HepG2 (cell line): ENCODE results near the gene RNF213. TPM values are rescaled to one million over a fixed set of nuclear protein-coding genes. Genes with fewer than 3 reads are reported as not detected.
A peak's percentile ranks its signal among the peaks of the same experiment; 100 is the strongest.

Experiments used
- ATAC-seq: fragments of 200-7000 bp; cut with Tn5 transposase; 3 replicates; pipeline ENCODE4 v1.9.1; 2020; ENCODE audit warnings: mild to moderate bottlenecking, moderate library complexity
- BruUV-seq: library from RNA; stranded (reverse); fragments of 400-500 nt; replicated peaks from 2 replicates; lab custom pipeline; 2021; lab: Mats Ljungman, UMichigan
- CTCF ChIA-PET: fragments of 300-600 bp; formaldehyde crosslinking; extraction: SDS; loops from one replicate; lab custom pipeline; 2021; ENCODE audit warnings: low total read pairs, inconsistent platforms, low intra/inter-chr PET ratio; lab: Yijun Ruan, JAX
- POLR2A ChIA-PET: fragments of 350-600 bp; sonication (Branson Sonifier 250); formaldehyde crosslinking; loops from one replicate; lab custom pipeline; 2020; ENCODE audit warnings: antibody characterized with exemption, inconsistent platforms; lab: Yijun Ruan, JAX
- DNase-seq: peaks from one replicate; pipeline ENCODE4 v3.0.0-alpha.2; 2015; ENCODE audit warnings: low spot score
- FAIRE-seq: peaks from 3 replicates; lab custom pipeline; 2011; peaks lifted over from hg19 to GRCh38; lab: Jason Lieb, UNC
- H2AFZ ChIP-seq: one replicate; pipeline ENCODE4 v1.6.1; 2011; ENCODE audit warnings: low read length, inconsistent platforms
- H3K27ac ChIP-seq: fragments of 300-600 bp; 3 replicates; pipeline ENCODE4 v1.8.0; 2011; ENCODE audit warnings: mixed run types, mild to moderate bottlenecking, mixed read lengths, low read length, inconsistent platforms; ENCODE audit not compliant: insufficient read depth; ENCODE audit errors: extremely low read length
- H3K27me3 ChIP-seq, 2 experiments: fragments of 200-600 bp in 1 of 2; 2 replicates in 1 of 2; 3 replicates in 1 of 2; pipeline versions ENCODE4 v1.6.0 to v1.8.0; 2011; ENCODE audit warnings: low read length in 2 of 2, mild to moderate bottlenecking in 2 of 2, moderate library complexity in 2 of 2, inconsistent platforms in 1 of 2; ENCODE audit not compliant: insufficient read depth in 2 of 2, control insufficient read depth in 1 of 2
- H3K36me3 ChIP-seq, 2 experiments: fragments of 200-600 bp in 1 of 2; replicated peaks in 1 of 2; 2 replicates in 1 of 2; 3 replicates in 1 of 2; pipeline versions ENCODE4 v1.5.1 to v1.8.0; 2011; ENCODE audit warnings: low read length in 2 of 2, inconsistent platforms in 1 of 2; ENCODE audit not compliant: insufficient read depth in 2 of 2, control insufficient read depth in 1 of 2
- H3K4me1 ChIP-seq: 2 replicates; pipeline ENCODE4 v1.5.1; 2012; ENCODE audit warnings: low read length, inconsistent platforms; ENCODE audit not compliant: insufficient read depth
- H3K4me2 ChIP-seq: 2 replicates; pipeline ENCODE4 v1.6.0; 2011; ENCODE audit warnings: low read depth, low read length, inconsistent platforms
- H3K4me3 ChIP-seq, 3 experiments: fragments of 200-600 bp in 1 of 3; sonication (generic), shearing (Covaris generic) in 1 of 3; replicated peaks in 1 of 3; 2 replicates each; pipeline ENCODE4 v1.5.1; 2011 to 2016; ENCODE audit warnings: low read length in 3 of 3, inconsistent platforms in 2 of 3, low read depth in 2 of 3, mild to moderate bottlenecking in 2 of 3, control low read depth in 1 of 3, mixed read lengths in 1 of 3; ENCODE audit not compliant: insufficient read depth in 1 of 3
- H3K79me2 ChIP-seq: one replicate; pipeline ENCODE4 v1.6.1; 2011; ENCODE audit warnings: low read length, inconsistent platforms; ENCODE audit not compliant: insufficient read depth
- H3K9ac ChIP-seq: 2 replicates; pipeline ENCODE4 v1.6.0; 2011; ENCODE audit warnings: mild to moderate bottlenecking, low read depth, low read length, inconsistent platforms; ENCODE audit not compliant: insufficient read depth
- H3K9me3 ChIP-seq: 2 replicates; pipeline ENCODE4 v1.5.1; 2012; ENCODE audit warnings: mild to moderate bottlenecking, low read length
- H4K20me1 ChIP-seq: 2 replicates; pipeline ENCODE4 v1.6.0; 2011; ENCODE audit warnings: inconsistent platforms, mild to moderate bottlenecking, low read length, moderate library complexity; ENCODE audit not compliant: insufficient read depth
- BRD4 ChIP-seq: sonication (generic); formaldehyde crosslinking; IDR thresholded peaks from 2 replicates; pipeline ENCODE4 v1.4.0; 2020; ENCODE audit warnings: missing genetic modification reagents
- FOXP1 ChIP-seq, 2 experiments: fragments of 450-650 bp in 1 of 2; IDR thresholded peaks; 2 replicates each; pipeline ENCODE4 v1.6.1; 2017 to 2018; ENCODE audit warnings: antibody characterized with exemption in 1 of 2
- GATAD2A ChIP-seq: IDR thresholded peaks from 2 replicates; pipeline ENCODE4 v1.6.1; 2016
- GLI4 ChIP-seq: sonication (generic); formaldehyde crosslinking; IDR thresholded peaks from 2 replicates; pipeline ENCODE4 v1.5.1; 2020; ENCODE audit warnings: missing genetic modification reagents, mild to moderate bottlenecking, moderate library complexity, borderline replicate concordance
- HDAC1 ChIP-seq: sonication (generic); formaldehyde crosslinking; IDR thresholded peaks from 2 replicates; pipeline ENCODE4 v1.5.1; 2020; ENCODE audit warnings: mild to moderate bottlenecking, missing genetic modification reagents
- MATR3 ChIP-seq: sonication (generic); formaldehyde crosslinking; IDR thresholded peaks from 2 replicates; pipeline ENCODE4 v1.4.0; 2020; ENCODE audit warnings: missing genetic modification reagents
- MEF2D ChIP-seq: sonication (generic); formaldehyde crosslinking; IDR thresholded peaks from 2 replicates; pipeline ENCODE4 v1.5.1; 2020; ENCODE audit warnings: mild to moderate bottlenecking, missing genetic modification reagents
- NFRKB ChIP-seq: fragments of 450-650 bp; IDR thresholded peaks from 2 replicates; pipeline ENCODE4 v1.6.1; 2017
- PAX8 ChIP-seq: sonication (generic); formaldehyde crosslinking; IDR thresholded peaks from 2 replicates; pipeline ENCODE4 v1.8.0; 2022; ENCODE audit warnings: mild to moderate bottlenecking, missing genetic modification reagents, borderline replicate concordance
- TEAD2 ChIP-seq: sonication (generic); formaldehyde crosslinking; IDR thresholded peaks from 2 replicates; pipeline ENCODE4 v1.9.0; 2021; ENCODE audit warnings: missing genetic modification reagents
- ZBTB4 ChIP-seq: sonication (generic); formaldehyde crosslinking; IDR thresholded peaks from 2 replicates; pipeline ENCODE4 v1.4.0; 2020; ENCODE audit warnings: missing genetic modification reagents, mild to moderate bottlenecking, borderline replicate concordance
- ZFP1 ChIP-seq: IDR thresholded peaks from 2 replicates; pipeline ENCODE4 v1.6.1; 2016
- ZNF180 ChIP-seq: sonication (generic); formaldehyde crosslinking; IDR thresholded peaks from 2 replicates; pipeline ENCODE4 v1.4.0; 2020; ENCODE audit warnings: low read depth, missing genetic modification reagents, borderline replicate concordance
- ZNF546 ChIP-seq: sonication (generic); formaldehyde crosslinking; conservative IDR thresholded peaks from 2 replicates; pipeline ENCODE4 v1.8.1; 2023; ENCODE audit warnings: mild to moderate bottlenecking, missing genetic modification reagents
- ZNF773 ChIP-seq: sonication (generic); formaldehyde crosslinking; IDR thresholded peaks from 2 replicates; pipeline ENCODE4 v1.4.0; 2020; ENCODE audit warnings: missing genetic modification reagents, borderline replicate concordance
- whole genome bisulfite sequencing: methylation state at CpG from one replicate; pipeline ENCODE4 v1.1.6; 2017; ENCODE audit warnings: low lambda C conversion rate; 5-methylcytosine and 5-hydroxymethylcytosine counted together
- in situ Hi-C: cut with HindIII; loops from 2 replicates; pipeline ENCODE4 v1.10.0; 2017; ENCODE audit warnings: low pct_unique_long_range_greater_than_20kb; ENCODE audit not compliant: extremely low pct_ligation_motif_present
- intact Hi-C: fragments of 100-400 bp; cut with micrococcal nuclease; formaldehyde crosslinking; loops from one replicate; pipeline ENCODE4 v1.10.0; 2022; ENCODE audit not compliant: unreplicated experiment
- polyA plus RNA-seq, 8 experiments: library from polyadenylated mRNA; depleted of rRNA in 3 of 8; stranded (reverse) in 7 of 8; unstranded in 1 of 8; fragments of >200 nt; fragmentation: Illumina TruSeq in 4 of 8; extraction: Trizol in 4 of 8; gene quantifications; 2 replicates each; pipeline versions ENCODE4 v1.2.1 to v1.2.3, GENCODE V29; 2011 to 2016; ENCODE audit warnings: low read depth in 4 of 8, missing spikeins in 1 of 8, mixed read lengths in 1 of 8; ENCODE audit not compliant: insufficient read depth in 1 of 8
- total RNA-seq, 5 experiments: library from RNA; depleted of rRNA; stranded (reverse); fragments of >200 nt; fragmentation: Illumina TruSeq; extraction: Trizol; gene quantifications; 2 replicates each; pipeline ENCODE4 v1.2.3, GENCODE V29; 2016; ENCODE audit warnings: low read depth in 1 of 5
- TF ChIP-seq, protein P1 (sequence below): sonication (generic); formaldehyde crosslinking; IDR thresholded peaks from 2 replicates; pipeline ENCODE4 v1.4.0; 2020; ENCODE audit warnings: missing genetic modification reagents
- TF ChIP-seq, protein P2 (sequence below): sonication (generic); formaldehyde crosslinking; IDR thresholded peaks from 2 replicates; pipeline ENCODE4; 2020; ENCODE audit warnings: missing genetic modification reagents, mild to moderate bottlenecking, borderline replicate concordance

RNF213 gene
- total and polyA plus RNA-seq, 2 of the 13 experiments (the other 11 are each of a cell fraction or from before 2014, with no cell fraction given): 38.6 to 38.7 TPM

DNA sequence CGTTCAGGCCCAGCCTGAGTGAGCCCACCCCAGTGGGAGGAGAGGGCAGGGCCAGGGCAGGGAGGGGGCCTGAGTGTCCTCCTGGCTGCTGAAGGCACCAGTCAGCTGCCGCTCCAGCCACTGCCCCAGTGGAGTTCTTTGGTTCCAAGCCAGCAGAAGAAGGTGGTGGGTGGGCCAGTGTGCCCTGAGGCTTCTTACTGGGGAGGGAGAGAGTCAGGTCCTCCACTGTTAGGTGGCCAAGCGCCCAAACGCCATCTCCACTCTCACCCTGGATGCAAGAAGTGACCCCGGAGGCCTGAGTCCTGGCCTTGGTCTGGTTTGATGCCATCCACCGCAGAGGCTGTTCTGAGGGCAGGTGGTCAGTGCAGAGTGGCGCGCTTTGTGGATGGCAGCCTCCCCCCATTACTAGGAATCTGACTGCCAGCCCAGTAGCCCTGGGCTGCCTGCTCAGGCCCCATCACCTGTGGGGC, 2.2 kb downstream of the RNF213 start:
- POLR2A ChIA-PET: interaction anchor here (0.7 to 3.5 kb wide), 17 partner anchors 8 to 269 kb away, joined by 3 to 31 read pairs (median 6); partner anchors contain the start of genes SGSH and SLC26A11
- 33% methylated on average over 2 of the region's 8 CpGs for WGBS
- intact Hi-C loops (loop anchor here (2.0 kb wide), 2 partner anchors 42 to 116 kb away; partner anchors contain the start of genes EIF4A3, SGSH and SLC26A11), in situ Hi-C loops (no loop called here)
- H3K79me2 ChIP-seq: peaks cover 6% of the 10 kb centered on the region
- peak overlapping the region; percentile 99 for H3K4me2 ChIP-seq
- FAIRE-seq: no peak
- no peaks in the 10 kb centered on the region; a peak in 1 of 5 replicates for H3K27me3 ChIP-seq
- peak overlapping the region; percentile 43 for H3K27ac ChIP-seq
- no peak overlapping the region for H2AFZ ChIP-seq
- CTCF ChIA-PET: no interaction called here
- peak; percentile 7 for ATAC-seq
- H4K20me1 ChIP-seq: no peaks in the 10 kb centered on the region
- DNase-seq: no peak
- H3K4me1 ChIP-seq: peaks cover 50% of the 10 kb centered on the region
- H3K9me3 ChIP-seq: no peaks in the 10 kb centered on the region
- H3K4me3 ChIP-seq: peak overlapping the region; percentile 13 to 89 (median 68); a peak in 4 of 6 replicates
- H3K36me3 ChIP-seq: no peaks in the 10 kb centered on the region
- no TSS peak for BruUV-seq
- peak overlapping the region; percentile 47 for H3K9ac ChIP-seq
- TF ChIP-seq, protein P1, sequence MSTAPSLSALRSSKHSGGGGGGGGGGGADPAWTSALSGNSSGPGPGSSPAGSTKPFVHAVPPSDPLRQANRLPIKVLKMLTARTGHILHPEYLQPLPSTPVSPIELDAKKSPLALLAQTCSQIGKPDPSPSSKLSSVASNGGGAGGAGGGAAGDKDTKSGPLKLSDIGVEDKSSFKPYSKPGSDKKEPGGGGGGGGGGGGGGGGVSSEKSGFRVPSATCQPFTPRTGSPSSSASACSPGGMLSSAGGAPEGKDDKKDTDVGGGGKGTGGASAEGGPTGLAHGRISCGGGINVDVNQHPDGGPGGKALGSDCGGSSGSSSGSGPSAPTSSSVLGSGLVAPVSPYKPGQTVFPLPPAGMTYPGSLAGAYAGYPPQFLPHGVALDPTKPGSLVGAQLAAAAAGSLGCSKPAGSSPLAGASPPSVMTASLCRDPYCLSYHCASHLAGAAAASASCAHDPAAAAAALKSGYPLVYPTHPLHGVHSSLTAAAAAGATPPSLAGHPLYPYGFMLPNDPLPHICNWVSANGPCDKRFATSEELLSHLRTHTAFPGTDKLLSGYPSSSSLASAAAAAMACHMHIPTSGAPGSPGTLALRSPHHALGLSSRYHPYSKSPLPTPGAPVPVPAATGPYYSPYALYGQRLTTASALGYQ: no peak
- TF ChIP-seq FOXP1 (IDR thresholded peaks at IDR 0.05): no peak
- TF ChIP-seq FOXP1 (CRISPR knock-in tag; IDR thresholded peaks at IDR 0.05): 0 out of 2 replicates have a peak, but pooled peaks have one; percentile 1
- 0 out of 2 replicates have a peak, but pooled peaks have one; percentile 11 for TF ChIP-seq HDAC1 (CRISPR knock-in tag)
- TF ChIP-seq MATR3: no peak
- TF ChIP-seq PAX8 (CRISPR knock-in tag): no peak
- peak; percentile 68; the same call in 1 of the 2 replicates for TF ChIP-seq TEAD2 (CRISPR knock-in tag)
- TF ChIP-seq ZNF546 (CRISPR knock-in tag): no peak
- TF ChIP-seq BRD4 (CRISPR knock-in tag): peak; percentile 41
- TF ChIP-seq MEF2D (CRISPR knock-in tag): no peak
- TF ChIP-seq ZBTB4 (CRISPR knock-in tag): peak; percentile 41; the same call in 1 of the 2 replicates
- TF ChIP-seq, protein P2, sequence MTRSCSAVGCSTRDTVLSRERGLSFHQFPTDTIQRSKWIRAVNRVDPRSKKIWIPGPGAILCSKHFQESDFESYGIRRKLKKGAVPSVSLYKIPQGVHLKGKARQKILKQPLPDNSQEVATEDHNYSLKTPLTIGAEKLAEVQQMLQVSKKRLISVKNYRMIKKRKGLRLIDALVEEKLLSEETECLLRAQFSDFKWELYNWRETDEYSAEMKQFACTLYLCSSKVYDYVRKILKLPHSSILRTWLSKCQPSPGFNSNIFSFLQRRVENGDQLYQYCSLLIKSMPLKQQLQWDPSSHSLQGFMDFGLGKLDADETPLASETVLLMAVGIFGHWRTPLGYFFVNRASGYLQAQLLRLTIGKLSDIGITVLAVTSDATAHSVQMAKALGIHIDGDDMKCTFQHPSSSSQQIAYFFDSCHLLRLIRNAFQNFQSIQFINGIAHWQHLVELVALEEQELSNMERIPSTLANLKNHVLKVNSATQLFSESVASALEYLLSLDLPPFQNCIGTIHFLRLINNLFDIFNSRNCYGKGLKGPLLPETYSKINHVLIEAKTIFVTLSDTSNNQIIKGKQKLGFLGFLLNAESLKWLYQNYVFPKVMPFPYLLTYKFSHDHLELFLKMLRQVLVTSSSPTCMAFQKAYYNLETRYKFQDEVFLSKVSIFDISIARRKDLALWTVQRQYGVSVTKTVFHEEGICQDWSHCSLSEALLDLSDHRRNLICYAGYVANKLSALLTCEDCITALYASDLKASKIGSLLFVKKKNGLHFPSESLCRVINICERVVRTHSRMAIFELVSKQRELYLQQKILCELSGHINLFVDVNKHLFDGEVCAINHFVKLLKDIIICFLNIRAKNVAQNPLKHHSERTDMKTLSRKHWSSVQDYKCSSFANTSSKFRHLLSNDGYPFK (CRISPR knock-in tag): no peak
- TF ChIP-seq ZNF773 (CRISPR knock-in tag): peak; percentile 14; the same call in 1 of the 2 replicates
- TF ChIP-seq GATAD2A: no peak
- no peak for TF ChIP-seq GLI4 (CRISPR knock-in tag)
- no peak for TF ChIP-seq ZFP1
- TF ChIP-seq NFRKB: no peak
- no peak for TF ChIP-seq ZNF180 (CRISPR knock-in tag)
